Astrocyte of the spinal cord (primary cell): ENCODE data around the gene CCDC141.
A peak's percentile ranks its signal among the peaks of the same experiment; 100 is the strongest.

Experiments used
- DNase-seq: peaks from one replicate; pipeline ENCODE4 v3.0.0; 2011; ENCODE audit warnings: low read depth, low spot score
- H3K4me3 ChIP-seq: 2 replicates; pipeline ENCODE4 v1.5.1; 2011; ENCODE audit warnings: low read depth, mild to moderate bottlenecking, low read length, moderate library complexity
- CTCF ChIP-seq: IDR thresholded peaks from 2 replicates; pipeline ENCODE4 v1.5.1; 2012; ENCODE audit warnings: low read depth, mild to moderate bottlenecking, low read length, inconsistent platforms
- in situ Hi-C: cut with HindIII; loops from 2 replicates; pipeline ENCODE4 v1.10.0; 2017; ENCODE audit warnings: low sequenced_read_pairs

Gene CCDC141

GRCh38 chr2:178844701-178845100 lies 205.2 kb downstream of the CCDC141 start:
- no peak for DNase-seq
- no peak overlapping the region for H3K4me3 ChIP-seq
- no peak for TF ChIP-seq CTCF
- in situ Hi-C loops: no loop called here

GRCh38 chr2:178844269-178844668 lies 205.7 kb downstream of the CCDC141 start:
- peak; percentile 65 for DNase-seq

GRCh38 chr2:178843697-178844096 lies 206.2 kb downstream of the CCDC141 start:
- no peak overlapping the region for H3K4me3 ChIP-seq
- in situ Hi-C loops: no loop called here
- TF ChIP-seq CTCF: no peak
- no peak for DNase-seq

More at GRCh38 chr2:178844269-178844668, 205.7 kb downstream of the CCDC141 start:
- in situ Hi-C loops: no loop called here
- H3K4me3 ChIP-seq: no peak overlapping the region
- TF ChIP-seq CTCF: no peak

GRCh38 chr2:178836807-178837206 lies 213.1 kb downstream of the CCDC141 start:
- no peak overlapping the region for H3K4me3 ChIP-seq
- in situ Hi-C loops: no loop called here
- no peak for TF ChIP-seq CTCF
- no peak for DNase-seq

GRCh38 chr2:178834086-178834485 lies 215.9 kb downstream of the CCDC141 start:
- H3K4me3 ChIP-seq: no peak overlapping the region
- in situ Hi-C loops: no loop called here
- no peak for TF ChIP-seq CTCF
- DNase-seq: no peak

GRCh38 chr2:178833382-178833781 lies 216.6 kb downstream of the CCDC141 start:
- in situ Hi-C loops: no loop called here
- DNase-seq: no peak
- no peak for TF ChIP-seq CTCF

GRCh38 chr2:178830451-178830850 lies 219.5 kb downstream of the CCDC141 start:
- no peak overlapping the region for H3K4me3 ChIP-seq
- TF ChIP-seq CTCF: no peak
- no peak for DNase-seq
- in situ Hi-C loops: no loop called here

More at GRCh38 chr2:178833382-178833781, 216.6 kb downstream of the CCDC141 start:
- H3K4me3 ChIP-seq: no peak overlapping the region
